Stomach smooth muscle (tissue), 2 donors: Measurements from ENCODE around the gene MVB12B.

Experiments used
- H3K27ac ChIP-seq: one replicate; pipeline ENCODE4 v1.7.0; 2013; ENCODE audit warnings: mild to moderate bottlenecking, low read length, inconsistent platforms
- H3K27me3 ChIP-seq, 2 donors: one replicate each; pipeline ENCODE4 v1.7.0; 2013; ENCODE audit warnings: low read length in 2 of 2; ENCODE audit not compliant: insufficient read depth in 2 of 2, control insufficient read depth in 1 of 2
- H3K36me3 ChIP-seq, 2 donors: one replicate each; pipeline ENCODE4 v1.7.0; 2013; ENCODE audit warnings: low read length in 2 of 2; ENCODE audit not compliant: control insufficient read depth in 2 of 2, insufficient read depth in 2 of 2
- H3K4me1 ChIP-seq: one replicate; pipeline ENCODE4 v1.7.0; 2013; ENCODE audit warnings: low read length; ENCODE audit not compliant: control insufficient read depth, insufficient read depth
- H3K4me3 ChIP-seq, 2 donors: one replicate each; pipeline ENCODE4 v1.7.0; 2013; ENCODE audit warnings: low read length in 2 of 2
- H3K9ac ChIP-seq, 2 donors: one replicate each; pipeline ENCODE4 v1.7.0; 2013; ENCODE audit warnings: low read length in 2 of 2, mild to moderate bottlenecking in 1 of 2
- H3K9me3 ChIP-seq, 2 donors: one replicate each; pipeline ENCODE4 v1.7.0; 2013; ENCODE audit warnings: low read length in 2 of 2; ENCODE audit not compliant: control insufficient read depth in 2 of 2
- donor health status: healthy.
- donor health status: Pancreatic carcinoma.

The MVB12B gene

GRCh38 chr9:126432659-126433058 is 106.0 kb downstream of the MVB12B start:
- Histone ChIP-seq H3K27me3 (no peaks in the 10 kb centered on the region), H3K36me3 (peaks cover 5 to 17% of the 10 kb centered on the region in 2 donors), H3K4me3 (no peak overlapping the region), H3K27ac (no peak overlapping the region), H3K4me1 (no peaks in the 10 kb centered on the region), H3K9me3 (no peaks in the 10 kb centered on the region), H3K9ac (no peak overlapping the region)

- Histone ChIP-seq H3K4me1 (no peaks in the 10 kb centered on the region), H3K9me3 (no peaks in the 10 kb centered on the region), H3K27me3 (no peaks in the 10 kb centered on the region), H3K27ac (no peak overlapping the region), H3K36me3 (peaks cover 5 to 13% of the 10 kb centered on the region in 2 donors), H3K9ac (no peak overlapping the region), H3K4me3 (no peak overlapping the region)
Measured at GRCh38 chr9:126435105-126435504, 108.5 kb downstream of the MVB12B start.

- Histone ChIP-seq H3K27me3 (no peaks in the 10 kb centered on the region), H3K4me3 (no peak overlapping the region), H3K9ac (no peak overlapping the region), H3K4me1 (no peaks in the 10 kb centered on the region), H3K27ac (no peak overlapping the region), H3K9me3 (no peaks in the 10 kb centered on the region), H3K36me3 (peaks cover 5 to 12% of the 10 kb centered on the region in 2 donors)
Measured at GRCh38 chr9:126435626-126436025, 109.0 kb downstream of the MVB12B start.

GRCh38 chr9:126436545-126437267 is 110.1 kb downstream of the MVB12B start:
- Histone ChIP-seq H3K9me3 (no peaks in the 10 kb centered on the region), H3K4me1 (no peaks in the 10 kb centered on the region), H3K4me3 (no peak overlapping the region), H3K9ac (no peak overlapping the region), H3K27me3 (no peaks in the 10 kb centered on the region), H3K27ac (no peak overlapping the region), H3K36me3 (peaks cover 5 to 9% of the 10 kb centered on the region in 2 donors)

- Histone ChIP-seq H3K4me1 (no peaks in the 10 kb centered on the region), H3K9ac (no peak overlapping the region), H3K36me3 (peaks cover 5 to 7% of the 10 kb centered on the region in 2 donors), H3K9me3 (no peaks in the 10 kb centered on the region), H3K27me3 (no peaks in the 10 kb centered on the region), H3K27ac (no peak overlapping the region), H3K4me3 (no peak overlapping the region)
Measured at GRCh38 chr9:126437268-126437666, 110.6 kb downstream of the MVB12B start.

- Histone ChIP-seq H3K9ac (no peak overlapping the region), H3K9me3 (no peaks in the 10 kb centered on the region), H3K36me3 (peaks cover 5 to 7% of the 10 kb centered on the region in 2 donors), H3K27me3 (no peaks in the 10 kb centered on the region), H3K4me1 (no peaks in the 10 kb centered on the region), H3K27ac (no peak overlapping the region), H3K4me3 (no peak overlapping the region)
Measured at GRCh38 chr9:126437701-126438100, 111.1 kb downstream of the MVB12B start.

GRCh38 chr9:126438741-126439401 is 112.2 kb downstream of the MVB12B start:
- H3K4me3 ChIP-seq = no peak overlapping the region
- H3K9ac ChIP-seq = no peak overlapping the region
- H3K27me3 ChIP-seq = no peaks in the 10 kb centered on the region
- no peaks in the 10 kb centered on the region for H3K4me1 ChIP-seq
- H3K9me3 ChIP-seq = no peaks in the 10 kb centered on the region
- peaks cover 2 to 5% of the 10 kb centered on the region in 2 donors for H3K36me3 ChIP-seq
- no peak overlapping the region for H3K27ac ChIP-seq

GRCh38 chr9:126439402-126439765 is 112.8 kb downstream of the MVB12B start:
- no peaks in the 10 kb centered on the region for H3K9me3 ChIP-seq
- no peak overlapping the region for H3K27ac ChIP-seq
- H3K9ac ChIP-seq = no peak overlapping the region
- peaks cover 2 to 3% of the 10 kb centered on the region in 2 donors for H3K36me3 ChIP-seq
- H3K4me1 ChIP-seq = no peaks in the 10 kb centered on the region
- no peak overlapping the region for H3K4me3 ChIP-seq
- no peaks in the 10 kb centered on the region for H3K27me3 ChIP-seq

GRCh38 chr9:126439883-126440653 is 113.4 kb downstream of the MVB12B start:
- no peak overlapping the region for H3K27ac ChIP-seq
- H3K27me3 ChIP-seq = no peaks in the 10 kb centered on the region
- H3K4me3 ChIP-seq = no peak overlapping the region
- no peaks in the 10 kb centered on the region for H3K4me1 ChIP-seq
- H3K9me3 ChIP-seq = no peaks in the 10 kb centered on the region
- no peak overlapping the region for H3K9ac ChIP-seq
- peaks cover 2 to 3% of the 10 kb centered on the region in 2 donors for H3K36me3 ChIP-seq

GRCh38 chr9:126440940-126441339 is 114.3 kb downstream of the MVB12B start:
- Histone ChIP-seq H3K9ac (no peak overlapping the region), H3K36me3 (peaks cover 0 to 3% of the 10 kb centered on the region in 2 donors), H3K27me3 (no peaks in the 10 kb centered on the region), H3K4me1 (no peaks in the 10 kb centered on the region), H3K27ac (no peak overlapping the region), H3K4me3 (no peak overlapping the region), H3K9me3 (no peaks in the 10 kb centered on the region)
